GM15510 (cell line): ENCODE measurements around the gene LRRC74A.

ENCODE experiments used
- POLR2A ChIP-seq: IDR thresholded peaks from 3 replicates; pipeline ENCODE4 v1.6.1; 2011; ENCODE audit warnings: borderline replicate concordance; ENCODE audit not compliant: insufficient read length; ENCODE audit errors: extremely low read depth

The LRRC74A gene

DNA sequence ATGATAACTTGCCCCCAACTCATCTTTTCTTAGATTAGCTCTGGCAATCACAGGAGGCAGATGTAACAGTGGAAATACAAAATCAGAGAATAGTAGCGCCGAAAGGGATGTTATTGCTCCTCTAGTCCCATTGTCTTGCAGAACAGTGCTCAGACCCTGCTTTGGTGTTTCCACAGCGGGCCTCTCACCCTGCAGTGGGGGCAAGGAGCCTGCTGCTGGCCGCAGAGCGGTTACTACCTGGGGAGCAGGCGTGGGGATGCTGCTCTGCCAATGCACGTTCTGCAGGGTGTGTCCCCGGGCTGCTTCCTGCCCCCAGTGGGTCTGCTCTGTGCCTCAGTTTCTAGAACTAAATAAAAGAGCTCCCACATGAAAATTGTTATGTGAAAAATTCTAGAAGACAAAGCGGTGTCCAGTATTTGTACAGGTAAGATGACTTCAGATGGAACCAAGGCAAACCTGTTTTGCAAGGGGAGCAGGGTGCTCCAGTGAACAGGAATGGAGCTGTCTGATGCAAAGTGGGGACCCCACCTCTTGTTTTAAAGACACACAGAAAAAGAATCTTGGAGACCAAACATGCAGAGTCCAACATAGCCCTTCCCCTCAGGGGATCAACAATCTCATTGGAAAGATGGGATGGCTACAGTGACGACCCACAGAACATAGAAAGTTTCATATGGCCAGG lies 35.5 kb downstream of the LRRC74A start:
- no peak for TF ChIP-seq POLR2A

DNA sequence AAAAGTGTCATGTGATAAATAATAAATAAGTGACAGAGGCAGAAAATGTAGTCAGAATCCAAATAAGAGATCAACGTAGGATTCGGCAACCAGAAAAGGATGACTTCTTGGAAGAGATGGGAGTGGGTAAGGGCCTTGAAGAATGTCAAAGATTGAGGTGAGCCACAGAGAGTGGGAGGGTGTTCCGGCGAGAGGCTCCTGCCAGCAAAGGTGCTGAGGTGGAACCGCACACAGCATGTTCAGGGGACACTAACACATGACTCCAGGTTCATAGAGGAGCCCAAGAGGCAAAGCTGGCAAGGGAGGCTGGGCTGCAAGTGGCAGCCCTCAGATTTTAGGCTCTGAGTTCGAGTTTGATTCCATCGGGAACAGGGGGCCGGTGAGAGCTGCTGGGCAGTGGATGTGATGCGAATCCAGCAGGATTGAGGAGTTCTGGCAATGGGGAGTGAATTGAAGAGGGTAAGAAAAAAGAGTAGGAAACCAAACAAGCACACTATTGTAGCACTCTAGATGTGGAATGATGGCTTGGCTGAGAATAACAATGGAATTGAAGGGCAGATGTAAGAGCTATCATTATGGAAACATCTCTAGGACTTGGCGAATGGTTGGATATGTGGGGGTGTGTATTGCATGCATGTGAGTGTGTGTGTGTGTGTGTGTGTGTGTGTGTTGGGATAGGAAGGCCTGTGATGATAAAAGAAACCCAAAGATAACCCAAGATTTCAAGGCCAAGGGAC lies 36.5 kb downstream of the LRRC74A start:
- TF ChIP-seq POLR2A, result no peak

DNA sequence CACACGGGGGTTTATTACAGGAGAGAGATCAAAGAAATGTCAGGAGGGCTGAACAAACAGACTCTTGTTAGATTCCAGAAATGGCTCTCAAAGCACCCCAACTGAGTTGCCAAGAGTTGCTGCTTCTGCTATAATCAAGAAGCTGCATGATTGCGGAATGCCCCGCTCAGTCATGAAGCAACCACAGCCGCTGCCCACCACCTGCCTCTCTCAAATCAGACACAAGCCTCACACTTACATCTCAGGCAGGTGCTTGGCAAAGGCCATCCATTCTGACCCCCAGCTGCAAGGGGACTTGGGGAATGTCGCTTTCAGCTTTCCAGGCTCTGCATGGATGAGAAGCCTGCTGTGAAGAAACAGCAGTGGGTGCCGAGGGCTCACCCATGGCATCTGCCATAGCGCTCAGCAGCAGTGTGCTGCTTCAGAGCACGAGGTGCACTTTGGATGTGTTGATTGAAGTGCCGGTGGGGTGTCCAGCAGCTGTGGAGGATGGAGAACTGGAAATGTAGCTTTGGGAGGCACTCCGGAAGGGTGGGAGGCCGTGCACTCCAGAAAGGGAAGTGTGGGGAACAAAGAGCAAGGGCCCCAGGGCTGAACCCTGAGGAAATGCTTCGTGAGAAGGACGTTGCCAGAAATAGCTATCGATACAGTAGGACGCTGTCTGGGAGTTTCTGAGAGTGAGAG lies 37.7 kb downstream of the LRRC74A start:
- TF ChIP-seq POLR2A, result no peak

DNA sequence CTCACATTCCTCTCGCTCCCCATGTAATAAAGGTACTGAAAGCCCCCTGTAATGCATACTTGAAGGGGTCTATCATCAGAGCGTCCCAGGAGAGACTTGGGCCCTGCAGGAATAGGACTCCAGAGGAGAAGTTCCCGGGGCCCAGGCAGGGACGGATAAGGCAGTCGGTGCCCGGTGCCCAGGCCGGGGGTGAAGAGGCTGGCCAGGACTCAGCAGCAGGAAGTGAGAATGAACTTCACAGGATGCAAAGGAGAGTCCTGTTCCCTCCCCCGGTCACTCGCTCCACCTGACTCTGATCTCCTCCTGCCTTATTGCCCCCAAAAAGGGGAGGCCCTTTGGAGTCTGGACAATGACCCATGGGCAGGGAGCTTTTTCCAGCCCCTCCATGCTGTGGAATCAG lies 40.2 kb downstream of the LRRC74A start:
- no peak for TF ChIP-seq POLR2A

DNA sequence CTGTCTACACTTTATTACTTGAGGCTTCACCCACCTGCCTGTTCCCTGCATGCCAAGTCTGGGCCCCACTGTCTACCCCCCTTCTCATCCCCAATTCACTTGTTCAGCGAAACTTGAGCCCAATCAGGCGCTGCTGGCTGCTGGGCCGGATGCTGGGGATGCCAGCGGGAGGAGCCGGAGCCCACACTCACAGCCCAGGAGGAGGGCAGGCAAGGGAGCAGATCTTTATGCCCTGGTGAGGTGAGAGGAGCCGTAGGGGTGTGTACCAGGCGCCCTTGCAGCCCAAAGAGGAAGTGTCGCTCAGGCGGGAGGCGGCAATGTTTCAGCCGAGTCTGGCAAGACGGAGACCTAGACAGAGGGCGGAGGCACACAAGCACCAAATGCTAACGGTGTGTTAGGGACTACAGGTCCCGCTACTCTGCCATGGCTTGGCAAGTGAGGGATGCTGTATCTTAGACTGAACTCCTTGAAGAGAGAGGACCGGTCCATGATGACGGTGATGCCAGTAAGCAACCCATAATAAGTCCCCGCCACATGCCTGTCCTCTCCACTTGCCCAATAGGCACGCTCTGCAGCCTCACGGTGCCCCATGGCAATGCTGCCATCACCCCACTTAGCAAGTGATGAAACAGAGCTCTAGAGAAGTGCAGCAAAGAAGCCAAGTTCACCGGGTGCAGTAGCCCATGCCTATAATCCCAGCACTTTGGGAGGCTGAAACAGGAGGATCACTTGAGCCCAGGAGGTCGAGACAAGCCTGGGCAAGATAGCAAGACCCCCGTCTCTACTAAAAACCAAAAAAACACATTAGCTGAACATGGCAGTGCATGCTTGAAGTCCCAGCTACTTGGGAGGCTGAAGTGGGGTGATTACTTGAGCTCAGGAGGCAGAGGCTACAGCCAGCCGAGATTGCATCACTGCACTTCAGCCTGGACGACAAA lies 41.6 kb downstream of the LRRC74A start:
- no peak for TF ChIP-seq POLR2A

DNA sequence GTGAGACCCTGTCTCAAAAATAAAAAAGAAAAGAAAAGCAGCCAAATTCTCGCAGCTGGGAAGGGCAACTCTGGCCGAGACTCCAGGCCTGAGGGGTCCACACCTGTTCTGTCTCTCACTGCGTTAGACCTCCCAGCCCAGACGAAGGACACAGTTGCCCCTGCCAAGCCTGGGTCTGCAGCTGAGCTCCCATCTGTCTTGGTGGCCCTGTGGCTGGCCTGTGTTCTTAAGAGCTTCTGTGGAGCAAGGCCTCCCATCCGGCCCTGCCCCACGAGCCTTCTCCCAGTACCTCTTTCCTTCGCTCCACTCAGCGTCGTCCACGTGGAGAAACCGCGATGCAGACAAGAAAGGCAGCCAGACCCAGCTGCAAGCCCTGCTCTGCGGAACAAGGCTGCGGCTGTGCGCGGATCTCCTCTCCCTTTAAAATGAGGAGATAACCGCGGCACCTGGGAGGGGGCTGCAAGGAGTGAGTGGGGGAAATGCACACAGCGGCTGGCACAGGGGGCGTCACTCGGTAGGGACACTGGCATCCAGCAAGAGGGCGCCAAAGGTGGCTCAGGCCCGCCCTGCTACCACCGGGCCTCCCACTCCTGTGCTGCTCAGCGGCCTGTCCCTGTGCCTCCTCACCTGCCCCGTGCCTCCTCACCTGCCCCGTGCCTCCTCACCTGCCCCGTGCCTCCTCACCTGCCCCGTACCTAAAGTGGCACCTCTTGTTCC lies 42.4 kb downstream of the LRRC74A start:
- no peak for TF ChIP-seq POLR2A

DNA sequence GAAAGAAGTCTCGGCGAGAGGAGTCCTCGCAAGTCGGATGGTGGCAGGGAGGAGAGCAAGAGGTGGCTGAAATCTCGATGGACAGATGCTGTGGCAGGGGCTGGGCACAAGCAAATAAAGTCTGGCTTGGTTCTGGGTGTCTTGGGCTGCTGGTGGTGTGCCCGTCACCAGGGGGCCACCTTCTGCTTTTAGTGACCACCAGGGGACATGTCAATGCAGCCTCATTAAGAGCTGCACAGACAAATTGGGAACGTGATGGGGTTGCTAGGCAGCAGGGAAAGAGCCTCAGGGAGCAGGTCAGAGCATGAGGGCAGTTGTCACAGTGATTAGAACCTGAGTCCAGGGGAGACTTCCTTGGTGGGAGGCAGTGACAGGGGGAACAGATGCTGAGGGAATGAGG lies 44.0 kb downstream of the LRRC74A start:
- TF ChIP-seq POLR2A, result no peak

DNA sequence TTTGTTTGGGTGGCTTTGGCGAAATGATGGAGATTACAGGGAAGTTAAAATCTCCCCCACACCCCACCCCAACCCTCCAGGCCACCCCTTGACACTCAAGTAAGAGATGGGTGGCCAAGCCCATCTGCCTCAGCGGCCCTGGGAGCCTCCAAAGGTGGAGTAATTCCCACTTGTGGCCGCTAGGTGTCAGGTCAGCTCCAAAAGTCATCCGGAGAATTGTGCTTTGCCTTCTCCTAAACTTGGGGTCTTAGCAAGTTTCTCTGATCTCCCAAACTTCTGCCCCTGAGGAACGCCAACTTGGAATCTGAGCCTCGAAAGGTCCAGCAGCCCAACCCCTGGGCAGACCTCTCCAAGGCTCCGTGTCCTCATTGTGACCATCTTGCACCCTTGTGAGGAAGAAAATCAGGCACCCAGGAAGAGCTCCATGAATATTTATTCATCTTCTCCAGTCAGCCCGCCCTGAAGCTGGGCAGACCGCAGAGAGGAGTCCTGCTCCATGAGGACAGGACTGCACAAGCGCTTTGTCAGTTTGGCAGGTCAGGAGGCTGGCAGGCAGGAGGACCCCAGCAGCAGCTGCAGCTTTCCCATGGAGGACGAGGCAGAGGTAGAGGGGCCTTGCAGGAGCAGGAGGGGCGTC lies 46.7 kb downstream of the LRRC74A start:
- TF ChIP-seq POLR2A, result no peak

DNA sequence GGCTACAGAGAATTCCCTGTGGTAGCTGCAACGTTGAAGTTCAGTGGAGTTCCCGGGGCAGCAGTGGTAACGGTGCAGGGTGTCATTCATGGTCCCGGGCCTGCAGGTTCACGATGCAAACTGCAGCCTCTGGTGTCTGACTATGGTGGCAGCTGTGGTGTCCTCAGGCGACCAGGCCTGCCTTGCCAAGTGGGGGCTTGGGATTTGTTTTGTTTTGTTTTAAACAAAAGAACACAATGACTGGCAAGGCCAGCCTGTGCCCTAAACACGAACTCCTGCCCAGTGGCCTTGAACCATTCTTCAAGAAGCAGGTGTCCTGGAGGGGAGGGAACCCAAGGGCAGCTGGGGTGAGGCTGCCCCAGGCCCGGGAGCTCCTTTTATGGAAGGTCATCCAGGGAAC lies 48.5 kb downstream of the LRRC74A start:
- no peak for TF ChIP-seq POLR2A

DNA sequence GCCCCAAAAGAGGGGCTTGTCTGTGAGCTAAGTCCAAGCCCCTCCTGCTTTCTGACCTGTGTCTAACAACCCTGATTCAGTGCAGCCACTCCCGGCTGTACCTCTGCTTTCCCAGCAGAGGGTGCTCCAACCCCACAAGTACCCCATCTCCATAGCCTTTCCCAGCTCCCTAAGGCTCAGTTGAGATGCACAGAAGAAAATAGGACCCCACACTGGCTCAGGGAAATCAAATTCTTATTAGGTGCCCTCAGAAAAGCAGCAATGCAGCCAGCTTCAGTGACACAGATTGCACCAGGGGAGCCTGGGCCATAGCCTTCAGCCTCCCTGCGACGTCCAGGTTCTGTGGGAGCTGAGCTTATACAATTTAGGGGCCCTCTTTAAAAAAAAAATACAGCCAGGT lies 49.9 kb downstream of the LRRC74A start:
- TF ChIP-seq POLR2A, result no peak

DNA sequence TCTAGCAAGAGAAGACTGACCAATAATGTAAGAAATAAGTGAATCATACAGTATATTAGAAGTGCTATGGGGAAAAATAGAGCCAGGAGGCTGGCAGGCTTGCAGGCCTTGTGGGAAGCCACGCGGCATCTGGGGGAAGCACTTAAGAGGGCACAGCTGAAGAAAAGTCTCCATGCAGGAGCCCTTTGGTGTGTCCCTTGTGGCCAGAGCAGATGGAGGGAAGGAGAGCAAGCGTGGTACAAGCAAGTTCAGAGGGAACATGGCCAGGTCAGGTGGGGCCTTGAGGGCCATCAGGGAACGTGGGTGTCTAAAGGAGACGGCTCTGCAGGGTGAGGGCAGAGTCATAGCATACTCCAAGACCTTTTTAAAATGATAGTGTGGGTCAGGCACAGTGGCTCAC lies 51.7 kb downstream of the LRRC74A start:
- TF ChIP-seq POLR2A, result no peak

DNA sequence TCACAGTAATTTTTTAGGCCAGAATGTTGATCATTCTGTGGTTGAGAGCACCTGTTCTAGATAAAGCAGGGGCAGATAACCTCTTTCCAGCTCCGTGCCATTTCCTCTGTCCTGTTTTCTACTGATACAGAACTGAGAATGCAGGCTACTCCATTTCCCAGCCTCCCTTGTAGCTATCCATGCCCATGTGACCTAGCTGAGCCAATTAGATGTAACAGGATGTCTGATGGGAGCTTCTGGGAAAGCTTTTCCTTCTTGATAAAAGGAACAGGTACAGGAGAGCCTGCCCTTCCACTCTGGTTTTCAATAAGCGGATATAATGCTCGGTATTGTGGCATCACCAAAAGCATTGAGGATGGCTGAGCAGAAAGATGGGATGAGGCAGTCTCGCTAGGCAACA lies 54.2 kb downstream of the LRRC74A start:
- no peak for TF ChIP-seq POLR2A

DNA sequence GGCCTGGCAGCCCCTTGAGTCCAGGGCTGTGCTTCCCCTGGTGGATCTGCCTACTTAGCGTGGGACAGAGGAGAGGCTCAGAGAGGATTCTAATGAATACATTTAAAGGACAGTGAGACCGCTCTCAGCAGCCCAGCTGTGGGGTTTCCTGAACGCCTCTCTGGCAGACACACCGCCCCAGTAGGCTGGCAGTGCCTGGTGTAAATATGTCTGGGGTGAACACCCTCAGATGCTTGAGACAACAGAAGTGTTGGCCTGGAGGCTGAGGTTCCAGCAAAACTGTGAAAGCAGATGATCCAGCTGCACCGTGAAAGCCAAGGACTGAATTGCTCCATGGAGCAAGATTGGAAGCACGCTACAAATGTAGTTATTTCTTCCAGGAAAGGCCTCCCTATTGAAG lies 55.1 kb downstream of the LRRC74A start:
- TF ChIP-seq POLR2A, result no peak

DNA sequence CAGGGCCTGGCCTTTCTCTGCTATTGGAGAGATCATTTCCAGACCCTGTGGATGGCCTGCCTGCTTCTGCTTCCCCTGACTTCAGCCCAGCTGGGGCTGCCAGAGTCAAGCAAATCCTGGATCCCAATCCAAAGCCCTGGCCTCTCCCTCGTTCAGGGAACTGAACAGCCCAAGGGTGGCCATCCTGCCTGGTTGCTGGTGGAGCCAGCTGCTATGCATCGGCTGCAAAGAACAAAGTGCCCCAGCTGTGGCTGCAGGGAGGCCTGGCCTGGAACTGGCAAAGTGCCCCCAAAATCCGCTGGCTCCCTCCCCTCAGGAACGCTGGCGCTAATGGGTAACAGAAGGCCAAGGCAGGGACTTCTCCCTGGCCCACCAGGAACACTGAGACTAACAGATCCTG lies 56.4 kb downstream of the LRRC74A start:
- TF ChIP-seq POLR2A, result no peak
